GM12864 (cell line): ENCODE data around the gene FMN1.

Experiments used
- DNase-seq: peaks from one replicate; pipeline ENCODE4 v3.0.0-alpha.2; 2011; ENCODE audit warnings: low read depth
- H3K4me3 ChIP-seq: 2 replicates; pipeline ENCODE4 v1.5.1; 2011; ENCODE audit warnings: mild to moderate bottlenecking, low read depth, low read length, control low read depth
- TF ChIP-seq, protein P1 (sequence below): IDR thresholded peaks from 2 replicates; pipeline ENCODE4 v1.5.1; 2011; ENCODE audit warnings: low read depth, mild to moderate bottlenecking, moderate library complexity, low read length, control low read depth, inconsistent platforms; ENCODE audit errors: missing control alignments

Gene FMN1, protein sequence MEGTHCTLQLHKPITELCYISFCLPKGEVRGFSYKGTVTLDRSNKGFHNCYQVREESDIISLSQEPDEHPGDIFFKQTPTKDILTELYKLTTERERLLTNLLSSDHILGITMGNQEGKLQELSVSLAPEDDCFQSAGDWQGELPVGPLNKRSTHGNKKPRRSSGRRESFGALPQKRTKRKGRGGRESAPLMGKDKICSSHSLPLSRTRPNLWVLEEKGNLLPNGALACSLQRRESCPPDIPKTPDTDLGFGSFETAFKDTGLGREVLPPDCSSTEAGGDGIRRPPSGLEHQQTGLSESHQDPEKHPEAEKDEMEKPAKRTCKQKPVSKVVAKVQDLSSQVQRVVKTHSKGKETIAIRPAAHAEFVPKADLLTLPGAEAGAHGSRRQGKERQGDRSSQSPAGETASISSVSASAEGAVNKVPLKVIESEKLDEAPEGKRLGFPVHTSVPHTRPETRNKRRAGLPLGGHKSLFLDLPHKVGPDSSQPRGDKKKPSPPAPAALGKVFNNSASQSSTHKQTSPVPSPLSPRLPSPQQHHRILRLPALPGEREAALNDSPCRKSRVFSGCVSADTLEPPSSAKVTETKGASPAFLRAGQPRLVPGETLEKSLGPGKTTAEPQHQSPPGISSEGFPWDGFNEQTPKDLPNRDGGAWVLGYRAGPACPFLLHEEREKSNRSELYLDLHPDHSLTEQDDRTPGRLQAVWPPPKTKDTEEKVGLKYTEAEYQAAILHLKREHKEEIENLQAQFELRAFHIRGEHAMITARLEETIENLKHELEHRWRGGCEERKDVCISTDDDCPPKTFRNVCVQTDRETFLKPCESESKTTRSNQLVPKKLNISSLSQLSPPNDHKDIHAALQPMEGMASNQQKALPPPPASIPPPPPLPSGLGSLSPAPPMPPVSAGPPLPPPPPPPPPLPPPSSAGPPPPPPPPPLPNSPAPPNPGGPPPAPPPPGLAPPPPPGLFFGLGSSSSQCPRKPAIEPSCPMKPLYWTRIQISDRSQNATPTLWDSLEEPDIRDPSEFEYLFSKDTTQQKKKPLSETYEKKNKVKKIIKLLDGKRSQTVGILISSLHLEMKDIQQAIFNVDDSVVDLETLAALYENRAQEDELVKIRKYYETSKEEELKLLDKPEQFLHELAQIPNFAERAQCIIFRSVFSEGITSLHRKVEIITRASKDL (N-terminal part only)

DNA sequence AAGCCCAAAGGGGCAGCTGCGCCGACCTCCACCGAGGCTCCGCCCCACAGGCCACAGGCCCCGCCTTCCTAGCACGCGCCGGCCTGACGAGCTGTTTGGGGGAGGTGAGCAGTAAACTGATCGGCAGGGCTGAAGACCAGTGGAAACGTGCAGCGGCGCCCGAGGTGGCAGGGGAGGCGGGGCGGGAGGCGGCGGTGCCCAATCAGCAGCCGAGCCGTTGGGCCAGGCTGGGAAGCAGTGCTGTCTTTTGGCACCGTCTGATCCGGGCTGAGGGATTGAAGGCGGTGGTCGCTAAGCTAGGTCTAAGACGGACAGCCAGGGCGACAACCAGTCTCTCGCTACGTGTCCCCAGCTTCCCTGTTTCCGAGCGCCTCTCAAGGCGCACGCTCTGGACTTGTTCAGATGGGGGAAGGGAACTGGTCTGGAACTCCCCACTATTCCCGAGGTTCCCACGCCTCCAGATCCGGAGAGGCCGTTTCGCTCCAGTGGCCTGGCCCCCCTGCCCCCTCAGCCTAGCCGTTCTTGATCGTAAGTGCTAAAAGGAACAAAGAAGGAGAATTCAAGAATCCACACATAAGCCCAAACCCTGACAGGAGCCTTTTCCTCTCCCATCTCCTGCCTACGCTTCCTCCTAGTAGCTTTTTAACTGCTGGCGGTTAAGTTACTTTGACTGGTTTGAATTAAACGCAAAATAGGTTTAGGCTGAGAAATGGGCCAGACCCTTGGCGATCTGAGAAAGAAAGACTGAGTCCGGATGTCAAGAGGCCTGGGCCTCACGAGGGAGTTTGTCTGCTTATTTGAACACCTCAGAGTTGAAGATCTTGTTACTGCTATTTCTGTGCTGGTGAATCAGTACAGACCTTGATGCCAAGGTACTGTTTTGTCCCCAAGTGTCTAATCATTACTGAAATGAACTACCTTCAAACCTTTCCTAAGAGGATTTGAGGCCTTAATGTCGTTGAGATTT lies at the start of gene FMN1:
TSS of gene FMN1 (minus strand) at position 11 of the 967 bp plus-strand sequence. CDS start 39,800 bp downstream, outside the sequence.
- DNase-seq: no peak
- TF ChIP-seq, protein P1, sequence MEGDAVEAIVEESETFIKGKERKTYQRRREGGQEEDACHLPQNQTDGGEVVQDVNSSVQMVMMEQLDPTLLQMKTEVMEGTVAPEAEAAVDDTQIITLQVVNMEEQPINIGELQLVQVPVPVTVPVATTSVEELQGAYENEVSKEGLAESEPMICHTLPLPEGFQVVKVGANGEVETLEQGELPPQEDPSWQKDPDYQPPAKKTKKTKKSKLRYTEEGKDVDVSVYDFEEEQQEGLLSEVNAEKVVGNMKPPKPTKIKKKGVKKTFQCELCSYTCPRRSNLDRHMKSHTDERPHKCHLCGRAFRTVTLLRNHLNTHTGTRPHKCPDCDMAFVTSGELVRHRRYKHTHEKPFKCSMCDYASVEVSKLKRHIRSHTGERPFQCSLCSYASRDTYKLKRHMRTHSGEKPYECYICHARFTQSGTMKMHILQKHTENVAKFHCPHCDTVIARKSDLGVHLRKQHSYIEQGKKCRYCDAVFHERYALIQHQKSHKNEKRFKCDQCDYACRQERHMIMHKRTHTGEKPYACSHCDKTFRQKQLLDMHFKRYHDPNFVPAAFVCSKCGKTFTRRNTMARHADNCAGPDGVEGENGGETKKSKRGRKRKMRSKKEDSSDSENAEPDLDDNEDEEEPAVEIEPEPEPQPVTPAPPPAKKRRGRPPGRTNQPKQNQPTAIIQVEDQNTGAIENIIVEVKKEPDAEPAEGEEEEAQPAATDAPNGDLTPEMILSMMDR: no peak
- H3K4me3 ChIP-seq: no peak within 1 kb of the TSS; the same call in 1 of the 2 replicates

DNA sequence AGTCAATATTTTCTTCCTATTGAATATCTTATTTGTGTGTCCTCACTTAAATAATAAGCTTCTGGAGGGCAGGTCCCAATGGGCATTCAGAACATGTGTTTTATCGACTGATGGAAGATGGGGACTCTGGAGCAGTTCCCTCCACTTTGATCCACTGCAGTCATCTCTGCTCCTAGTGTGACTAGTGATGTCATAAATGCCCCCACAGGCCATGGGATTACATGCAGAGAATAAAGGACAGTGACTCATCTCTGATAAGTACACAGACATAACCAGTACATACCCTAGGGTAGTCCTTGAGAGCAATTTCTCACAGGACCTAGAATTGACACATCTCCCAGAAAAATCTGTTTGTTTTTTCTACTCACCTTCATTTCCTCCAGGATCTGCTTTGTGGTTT lies 49.4 kb upstream of the FMN1 start:
- H3K4me3 ChIP-seq: no peak overlapping the region
- TF ChIP-seq, protein P1: no peak
- no peak for DNase-seq

DNA sequence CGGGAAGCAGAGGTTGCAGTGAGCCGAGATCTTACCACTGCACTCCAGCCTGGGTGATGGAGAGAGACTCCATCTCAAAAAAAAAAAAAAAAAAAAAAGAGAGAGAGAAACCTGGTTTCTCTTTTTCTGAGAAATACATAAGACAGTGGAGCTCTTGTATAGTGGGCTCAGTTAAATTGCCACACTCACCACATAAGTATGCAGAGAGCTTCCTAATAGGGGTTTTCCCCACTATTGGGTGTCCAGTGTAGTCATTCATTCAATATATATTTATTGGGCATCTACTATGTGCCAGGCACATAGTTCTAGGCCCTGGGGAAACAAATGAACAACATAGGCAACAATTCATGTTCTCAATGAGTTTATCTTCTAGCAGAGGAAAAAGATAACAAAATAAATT lies 48.9 kb upstream of the FMN1 start:
- H3K4me3 ChIP-seq: no peak overlapping the region
- TF ChIP-seq, protein P1: no peak
- DNase-seq: no peak

DNA sequence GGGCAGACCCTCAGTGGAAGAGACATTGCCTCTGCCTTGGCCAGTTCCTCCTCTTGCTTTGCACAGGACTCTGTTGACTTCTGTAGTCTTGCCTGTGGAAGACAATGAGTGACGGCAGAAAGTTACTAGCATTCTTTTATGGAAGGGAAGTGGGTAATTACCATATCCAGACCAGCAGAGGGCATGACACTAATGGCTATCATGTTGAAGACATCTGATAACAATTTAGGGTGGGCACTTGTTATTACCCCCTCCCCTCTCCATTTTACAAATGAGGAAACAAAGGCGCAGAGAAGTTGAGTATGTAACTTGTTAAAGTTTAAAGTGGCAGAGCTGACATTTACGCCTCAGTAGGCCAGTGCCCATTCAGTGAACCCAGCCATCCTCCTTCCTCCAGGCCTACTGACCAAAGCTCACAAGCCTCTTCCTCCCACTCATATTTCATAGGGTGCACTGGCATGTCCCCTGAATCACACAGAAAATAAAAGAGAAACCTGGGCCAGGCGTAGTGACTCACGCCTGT lies 48.2 kb upstream of the FMN1 start:
- DNase-seq: no peak
- H3K4me3 ChIP-seq: no peak overlapping the region
- TF ChIP-seq, protein P1: peak; percentile 50

DNA sequence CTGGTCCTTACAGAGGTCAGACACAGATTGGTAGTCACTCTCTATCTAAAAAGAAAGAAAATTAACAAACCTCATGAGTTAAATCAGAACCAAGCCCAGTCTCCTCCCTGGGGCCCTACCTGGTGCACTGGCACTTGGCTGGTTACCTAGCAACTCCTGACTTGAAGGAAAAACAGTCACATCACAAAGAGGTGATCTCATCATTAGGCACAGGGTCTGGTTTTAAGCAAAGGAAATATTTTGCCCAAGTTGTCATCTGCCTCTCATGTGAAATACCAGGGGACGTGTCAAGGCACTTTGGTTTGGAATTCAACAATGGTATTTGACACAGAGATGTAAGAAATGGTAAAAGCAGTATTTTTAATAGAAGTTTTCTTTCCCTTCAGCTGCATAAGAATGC lies 47.7 kb upstream of the FMN1 start:
- TF ChIP-seq, protein P1: no peak
- no peak for DNase-seq
- H3K4me3 ChIP-seq: no peak overlapping the region
